ENCODE measurements around the gene HCN4.

HCN4 gene

GRCh38 chr15:73344056-73344455, 24.7 kb downstream of the HCN4 start:
- DNase-seq (ENCODE audit: low spot score) = no peak

GRCh38 chr15:73341886-73342600, 26.7 kb downstream of the HCN4 start:
- DNase-seq (ENCODE audit: low spot score) = no peak

GRCh38 chr15:73340502-73341192, 28.1 kb downstream of the HCN4 start:
- no peak for DNase-seq (ENCODE audit: low spot score)

- DNase-seq (ENCODE audit: low spot score) = no peak
These were observed 30.0 kb downstream of the HCN4 start for GRCh38 chr15:73338606-73339374.

GRCh38 chr15:73338058-73338457, 30.7 kb downstream of the HCN4 start:
- DNase-seq (ENCODE audit: low spot score) = no peak

- no peak for DNase-seq (ENCODE audit: low spot score)
These were observed 31.6 kb downstream of the HCN4 start for GRCh38 chr15:73337187-73337586.

GRCh38 chr15:73336756-73337155, 32.0 kb downstream of the HCN4 start:
- DNase-seq (ENCODE audit: low spot score) = no peak

GRCh38 chr15:73335471-73335870, 33.3 kb downstream of the HCN4 start:
- DNase-seq (ENCODE audit: low spot score) = no peak

- no peak for DNase-seq (ENCODE audit: low spot score)
These were observed 33.7 kb downstream of the HCN4 start for GRCh38 chr15:73335026-73335425.

GRCh38 chr15:73334086-73334485, 34.7 kb downstream of the HCN4 start:
- no peak for DNase-seq (ENCODE audit: low spot score)

- DNase-seq (ENCODE audit: low spot score) = no peak
These were observed 35.8 kb downstream of the HCN4 start for GRCh38 chr15:73333001-73333400.

- DNase-seq (ENCODE audit: low spot score) = no peak
These were observed 36.5 kb downstream of the HCN4 start for GRCh38 chr15:73331991-73332925.

GRCh38 chr15:73331501-73331900, 37.3 kb downstream of the HCN4 start:
- no peak for DNase-seq (ENCODE audit: low spot score)

- DNase-seq (ENCODE audit: low spot score) = no peak
These were observed 38.3 kb downstream of the HCN4 start for GRCh38 chr15:73330206-73331051.

GRCh38 chr15:73329501-73330200, 39.1 kb downstream of the HCN4 start:
- no peak for DNase-seq (ENCODE audit: low spot score)

- no peak for DNase-seq (ENCODE audit: low spot score)
These were observed 39.8 kb downstream of the HCN4 start for GRCh38 chr15:73328981-73329380.

- DNase-seq (ENCODE audit: low spot score) = no peak
These were observed 40.5 kb downstream of the HCN4 start for GRCh38 chr15:73328149-73328820.

- no peak for DNase-seq (ENCODE audit: low spot score)
These were observed 42.6 kb downstream of the HCN4 start for GRCh38 chr15:73326157-73326556.

- DNase-seq (ENCODE audit: low spot score) = no peak
These were observed 43.4 kb downstream of the HCN4 start for GRCh38 chr15:73325191-73325861.
